ENCODE measurements around the gene ENTPD8. TPM values are rescaled to one million over a fixed set of nuclear protein-coding genes. Genes with fewer than 3 reads are reported as not detected.

The ENTPD8 gene
- total RNA-seq, 1 experiment from 2014 or later, result 0.77 TPM

DNA sequence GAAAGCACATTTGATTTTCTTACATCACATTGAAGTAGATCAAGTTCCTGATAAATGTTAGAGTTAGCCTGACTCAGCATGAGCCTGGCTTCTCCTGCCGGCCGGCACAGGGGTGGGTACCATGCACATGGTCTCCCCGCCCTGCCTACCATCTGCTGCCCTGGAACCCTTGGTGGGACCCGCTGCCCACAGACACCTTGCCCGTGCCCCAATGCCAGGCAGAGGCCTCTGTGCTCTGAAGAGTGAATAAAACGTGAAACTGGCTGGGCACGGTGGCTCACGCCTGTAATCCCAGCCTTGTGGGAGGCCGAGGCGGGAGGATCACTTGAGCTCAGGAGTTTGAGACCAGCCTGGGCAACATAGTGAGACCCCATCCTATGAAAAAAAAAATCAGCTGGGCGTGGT lies 35.5 kb downstream of the ENTPD8 start:
- peaks cover 0 to 5% of the 10 kb centered on the region in 2 experiments; a peak in 1 of 4 replicates for H3K4me1 Mint-ChIP-seq
- peak; percentile 14 for DNase-seq
- H4K8ac ChIP-seq (replicated peaks; ENCODE audit: insufficient read length, low read depth, low read length), result no peak overlapping the region
- no peak overlapping the region for H3K27ac ChIP-seq (ENCODE audit: insufficient read length, low read depth, low read length)
- no peak overlapping the region for H2BK12ac ChIP-seq (ENCODE audit: insufficient read length, low read depth, low read length)
- H3K9me3 Mint-ChIP-seq, result peaks cover 10 to 13% of the 10 kb centered on the region in 2 experiments
- H3K27ac Mint-ChIP-seq, result peak overlapping the region in 1 of 3 experiments; percentile 44; a peak in 1 of 7 replicates
- TF ChIP-seq, protein P1, sequence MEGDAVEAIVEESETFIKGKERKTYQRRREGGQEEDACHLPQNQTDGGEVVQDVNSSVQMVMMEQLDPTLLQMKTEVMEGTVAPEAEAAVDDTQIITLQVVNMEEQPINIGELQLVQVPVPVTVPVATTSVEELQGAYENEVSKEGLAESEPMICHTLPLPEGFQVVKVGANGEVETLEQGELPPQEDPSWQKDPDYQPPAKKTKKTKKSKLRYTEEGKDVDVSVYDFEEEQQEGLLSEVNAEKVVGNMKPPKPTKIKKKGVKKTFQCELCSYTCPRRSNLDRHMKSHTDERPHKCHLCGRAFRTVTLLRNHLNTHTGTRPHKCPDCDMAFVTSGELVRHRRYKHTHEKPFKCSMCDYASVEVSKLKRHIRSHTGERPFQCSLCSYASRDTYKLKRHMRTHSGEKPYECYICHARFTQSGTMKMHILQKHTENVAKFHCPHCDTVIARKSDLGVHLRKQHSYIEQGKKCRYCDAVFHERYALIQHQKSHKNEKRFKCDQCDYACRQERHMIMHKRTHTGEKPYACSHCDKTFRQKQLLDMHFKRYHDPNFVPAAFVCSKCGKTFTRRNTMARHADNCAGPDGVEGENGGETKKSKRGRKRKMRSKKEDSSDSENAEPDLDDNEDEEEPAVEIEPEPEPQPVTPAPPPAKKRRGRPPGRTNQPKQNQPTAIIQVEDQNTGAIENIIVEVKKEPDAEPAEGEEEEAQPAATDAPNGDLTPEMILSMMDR (conservative IDR thresholded peaks at IDR 0.05), result no peak
- no peak overlapping the region for H2AK5ac ChIP-seq (ENCODE audit: insufficient read length, low read length)
- H4K91ac ChIP-seq (ENCODE audit: insufficient read length, low read depth, low read length), result no peak overlapping the region
- H3K27me3 ChIP-seq (ENCODE audit: insufficient read depth, low read length), result no peaks in the 10 kb centered on the region
- no peak overlapping the region for H3K4me2 ChIP-seq (ENCODE audit: insufficient read depth, insufficient read length, low read length)
- H3K36me3 Mint-ChIP-seq (ENCODE audit: insufficient read depth in 1 of 3, low read depth in 3 of 3), result peaks cover 12 to 16% (median 15%) of the 10 kb centered on the region in 3 experiments
- H3K56ac ChIP-seq (ENCODE audit: insufficient read length, low read depth, low read length), result no peak overlapping the region
- no peak overlapping the region for H3K14ac ChIP-seq (ENCODE audit: insufficient read depth, low read length)
- H2BK5ac ChIP-seq (ENCODE audit: insufficient read length, low read length), result no peak overlapping the region
- H3T11ph ChIP-seq (ENCODE audit: low read length), result no peak overlapping the region
- no peak overlapping the region for H2BK20ac ChIP-seq (ENCODE audit: low read depth, low read length, poor library complexity, severe bottlenecking)
- peaks cover 8% of the 10 kb centered on the region for H3K27me3 Mint-ChIP-seq (ENCODE audit: low read depth)
- H3K9ac ChIP-seq (ENCODE audit: extremely low read depth, insufficient read length, low read length), result no peak overlapping the region
- H4K5ac ChIP-seq (ENCODE audit: insufficient read length, low read depth, low read length), result no peak overlapping the region
- H3K79me2 ChIP-seq (ENCODE audit: insufficient read depth, low read length), result no peaks in the 10 kb centered on the region
- no peaks in the 10 kb centered on the region for H4K20me1 ChIP-seq (ENCODE audit: control insufficient read depth, insufficient read depth, insufficient read length)
- no peak overlapping the region for H2BK15ac ChIP-seq (ENCODE audit: low read depth, low read length)
- no CpG with 5 or more reads among the region's 11 CpGs for WGBS (ENCODE audit: extremely low coverage, insufficient read length, low lambda C conversion rate)
- peaks cover 3% of the 10 kb centered on the region for H3K23me2 ChIP-seq (ENCODE audit: insufficient read length, low read depth, low read length, poor library complexity, severe bottlenecking)
- H3K79me1 ChIP-seq (ENCODE audit: insufficient read depth, low read depth, low read length, poor library complexity, severe bottlenecking), result no peaks in the 10 kb centered on the region
- H2BK120ac ChIP-seq (ENCODE audit: low read depth, low read length, poor library complexity, severe bottlenecking), result no peak overlapping the region
- no peak overlapping the region for H2AFZ ChIP-seq (ENCODE audit: low read length)
- no peak overlapping the region for H3K18ac ChIP-seq (ENCODE audit: insufficient read length, low read depth, low read length)
- H3K23ac ChIP-seq (ENCODE audit: insufficient read length, low read depth, low read length), result no peak overlapping the region
- H3K4me1 ChIP-seq (ENCODE audit: insufficient read depth, low read length), result no peaks in the 10 kb centered on the region
- H3K4ac ChIP-seq (ENCODE audit: low read depth, low read length), result no peak overlapping the region
- H3K4me3 Mint-ChIP-seq, result no peak overlapping the region
- H3K9me3 ChIP-seq (ENCODE audit: control insufficient read depth, low read depth, low read length), result no peaks in the 10 kb centered on the region

All from H9 (cell line).